HepG2 (cell line): ENCODE data around the gene MDFIC. TPM values are rescaled to one million over a fixed set of nuclear protein-coding genes. Genes with fewer than 3 reads are reported as not detected.
"Not testable (repeated sequence)": the region's sequence is repeated elsewhere in the genome, so short reads cannot be mapped to it uniquely, and the experiment has no call there.

Experiments used
- ATAC-seq: fragments of 200-7000 bp; cut with Tn5 transposase; 3 replicates; pipeline ENCODE4 v1.9.1; 2020; ENCODE audit warnings: mild to moderate bottlenecking, moderate library complexity
- BruUV-seq: library from RNA; stranded (reverse); fragments of 400-500 nt; replicated peaks from 2 replicates; lab custom pipeline; 2021; lab: Mats Ljungman, UMichigan
- CTCF ChIA-PET: fragments of 300-600 bp; formaldehyde crosslinking; extraction: SDS; loops from one replicate; lab custom pipeline; 2021; ENCODE audit warnings: low total read pairs, inconsistent platforms, low intra/inter-chr PET ratio; lab: Yijun Ruan, JAX
- POLR2A ChIA-PET: fragments of 350-600 bp; sonication (Branson Sonifier 250); formaldehyde crosslinking; loops from one replicate; lab custom pipeline; 2020; ENCODE audit warnings: antibody characterized with exemption, inconsistent platforms; lab: Yijun Ruan, JAX
- DNase-seq: peaks from one replicate; pipeline ENCODE4 v3.0.0-alpha.2; 2015; ENCODE audit warnings: low spot score
- FAIRE-seq: peaks from 3 replicates; lab custom pipeline; 2011; peaks lifted over from hg19 to GRCh38; lab: Jason Lieb, UNC
- H2AFZ ChIP-seq: one replicate; pipeline ENCODE4 v1.6.1; 2011; ENCODE audit warnings: low read length, inconsistent platforms
- H3K27ac ChIP-seq: fragments of 300-600 bp; 3 replicates; pipeline ENCODE4 v1.8.0; 2011; ENCODE audit warnings: mixed run types, mild to moderate bottlenecking, mixed read lengths, low read length, inconsistent platforms; ENCODE audit not compliant: insufficient read depth; ENCODE audit errors: extremely low read length
- H3K27me3 ChIP-seq, 2 experiments: fragments of 200-600 bp in 1 of 2; 2 replicates in 1 of 2; 3 replicates in 1 of 2; pipeline versions ENCODE4 v1.6.0 to v1.8.0; 2011; ENCODE audit warnings: low read length in 2 of 2, mild to moderate bottlenecking in 2 of 2, moderate library complexity in 2 of 2, inconsistent platforms in 1 of 2; ENCODE audit not compliant: insufficient read depth in 2 of 2, control insufficient read depth in 1 of 2
- H3K36me3 ChIP-seq, 2 experiments: fragments of 200-600 bp in 1 of 2; replicated peaks in 1 of 2; 2 replicates in 1 of 2; 3 replicates in 1 of 2; pipeline versions ENCODE4 v1.5.1 to v1.8.0; 2011; ENCODE audit warnings: low read length in 2 of 2, inconsistent platforms in 1 of 2; ENCODE audit not compliant: insufficient read depth in 2 of 2, control insufficient read depth in 1 of 2
- H3K4me1 ChIP-seq: 2 replicates; pipeline ENCODE4 v1.5.1; 2012; ENCODE audit warnings: low read length, inconsistent platforms; ENCODE audit not compliant: insufficient read depth
- H3K4me2 ChIP-seq: 2 replicates; pipeline ENCODE4 v1.6.0; 2011; ENCODE audit warnings: low read depth, low read length, inconsistent platforms
- H3K4me3 ChIP-seq, 3 experiments: fragments of 200-600 bp in 1 of 3; sonication (generic), shearing (Covaris generic) in 1 of 3; replicated peaks in 1 of 3; 2 replicates each; pipeline ENCODE4 v1.5.1; 2011 to 2016; ENCODE audit warnings: low read length in 3 of 3, inconsistent platforms in 2 of 3, low read depth in 2 of 3, mild to moderate bottlenecking in 2 of 3, control low read depth in 1 of 3, mixed read lengths in 1 of 3; ENCODE audit not compliant: insufficient read depth in 1 of 3
- H3K79me2 ChIP-seq: one replicate; pipeline ENCODE4 v1.6.1; 2011; ENCODE audit warnings: low read length, inconsistent platforms; ENCODE audit not compliant: insufficient read depth
- H3K9ac ChIP-seq: 2 replicates; pipeline ENCODE4 v1.6.0; 2011; ENCODE audit warnings: mild to moderate bottlenecking, low read depth, low read length, inconsistent platforms; ENCODE audit not compliant: insufficient read depth
- H3K9me3 ChIP-seq: 2 replicates; pipeline ENCODE4 v1.5.1; 2012; ENCODE audit warnings: mild to moderate bottlenecking, low read length
- H4K20me1 ChIP-seq: 2 replicates; pipeline ENCODE4 v1.6.0; 2011; ENCODE audit warnings: inconsistent platforms, mild to moderate bottlenecking, low read length, moderate library complexity; ENCODE audit not compliant: insufficient read depth
- DNMT1 ChIP-seq: sonication (generic); formaldehyde crosslinking; IDR thresholded peaks from 2 replicates; pipeline ENCODE4 v1.5.1; 2020; ENCODE audit warnings: mild to moderate bottlenecking, missing genetic modification reagents
- MYNN ChIP-seq: sonication (generic); formaldehyde crosslinking; IDR thresholded peaks from 2 replicates; pipeline ENCODE4 v1.4.0; 2020; ENCODE audit warnings: mild to moderate bottlenecking, low read depth, missing genetic modification reagents
- ZFP36L2 ChIP-seq: sonication (generic); formaldehyde crosslinking; IDR thresholded peaks from 2 replicates; pipeline ENCODE4 v1.4.0; 2020; ENCODE audit warnings: missing genetic modification reagents
- ZNF180 ChIP-seq: sonication (generic); formaldehyde crosslinking; IDR thresholded peaks from 2 replicates; pipeline ENCODE4 v1.4.0; 2020; ENCODE audit warnings: low read depth, missing genetic modification reagents, borderline replicate concordance
- ZNF484 ChIP-seq: sonication (generic); formaldehyde crosslinking; IDR thresholded peaks from 2 replicates; pipeline ENCODE4 v1.5.1; 2020; ENCODE audit warnings: mild to moderate bottlenecking, low read depth, missing genetic modification reagents, borderline replicate concordance
- WGBS: methylation state at CpG from one replicate; pipeline ENCODE4 v1.1.6; 2017; ENCODE audit warnings: low lambda C conversion rate; 5-methylcytosine and 5-hydroxymethylcytosine counted together
- in situ Hi-C: cut with HindIII; loops from 2 replicates; pipeline ENCODE4 v1.10.0; 2017; ENCODE audit warnings: low pct_unique_long_range_greater_than_20kb; ENCODE audit not compliant: extremely low pct_ligation_motif_present
- intact Hi-C: fragments of 100-400 bp; cut with micrococcal nuclease; formaldehyde crosslinking; loops from one replicate; pipeline ENCODE4 v1.10.0; 2022; ENCODE audit not compliant: unreplicated experiment
- polyA plus RNA-seq, 8 experiments: library from polyadenylated mRNA; depleted of rRNA in 3 of 8; stranded (reverse) in 7 of 8; unstranded in 1 of 8; fragments of >200 nt; fragmentation: Illumina TruSeq in 4 of 8; extraction: Trizol in 4 of 8; gene quantifications; 2 replicates each; pipeline versions ENCODE4 v1.2.1 to v1.2.3, GENCODE V29; 2011 to 2016; ENCODE audit warnings: low read depth in 4 of 8, missing spikeins in 1 of 8, mixed read lengths in 1 of 8; ENCODE audit not compliant: insufficient read depth in 1 of 8
- total RNA-seq, 5 experiments: library from RNA; depleted of rRNA; stranded (reverse); fragments of >200 nt; fragmentation: Illumina TruSeq; extraction: Trizol; gene quantifications; 2 replicates each; pipeline ENCODE4 v1.2.3, GENCODE V29; 2016; ENCODE audit warnings: low read depth in 1 of 5
- TF ChIP-seq, protein P1 (sequence below): sonication (generic); formaldehyde crosslinking; IDR thresholded peaks from 2 replicates; pipeline ENCODE4 v1.4.0; 2020; ENCODE audit warnings: missing genetic modification reagents

MDFIC gene
- total and polyA plus RNA-seq, 2 of the 13 experiments (the other 11 are each of a cell fraction or from before 2014, with no cell fraction given) = 0.13 TPM; not detected in 1

DNA sequence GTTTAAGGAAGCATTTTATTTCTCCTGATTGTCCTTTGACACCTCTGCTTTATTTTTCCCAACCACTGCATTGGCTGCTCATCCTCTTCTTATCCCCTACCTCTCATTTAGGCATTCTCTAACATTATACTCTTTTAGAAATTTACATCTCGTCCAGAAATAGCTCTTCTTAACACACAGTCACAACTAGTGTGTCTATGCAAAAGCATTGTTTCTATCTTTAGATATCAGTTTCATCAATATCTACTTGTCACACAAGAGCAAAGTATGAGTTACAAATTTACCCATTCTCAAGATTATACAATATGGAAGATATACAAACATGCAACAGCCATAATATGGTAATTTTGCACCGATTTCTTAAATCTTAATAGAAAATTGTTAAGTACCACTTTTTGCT is 35.7 kb upstream of the MDFIC start:
- no peak for FAIRE-seq
- 0% methylated on average over 2 of the region's 2 CpGs for WGBS
- Histone ChIP-seq H3K4me3 (no peak overlapping the region), H3K27ac (no peak overlapping the region), H3K4me2 (no peak overlapping the region), H3K79me2 (no peaks in the 10 kb centered on the region), H3K9me3 (no peaks in the 10 kb centered on the region), H4K20me1 (no peaks in the 10 kb centered on the region), H3K9ac (no peak overlapping the region), H3K4me1 (no peaks in the 10 kb centered on the region), H3K36me3 (no peaks in the 10 kb centered on the region), H2AFZ (no peak overlapping the region), H3K27me3 (no peaks in the 10 kb centered on the region)
- intact Hi-C loops = no loop called here
- TF ChIP-seq ZFP36L2 = no peak
- TF ChIP-seq MYNN (CRISPR knock-in tag) = no peak
- TF ChIP-seq, protein P1, sequence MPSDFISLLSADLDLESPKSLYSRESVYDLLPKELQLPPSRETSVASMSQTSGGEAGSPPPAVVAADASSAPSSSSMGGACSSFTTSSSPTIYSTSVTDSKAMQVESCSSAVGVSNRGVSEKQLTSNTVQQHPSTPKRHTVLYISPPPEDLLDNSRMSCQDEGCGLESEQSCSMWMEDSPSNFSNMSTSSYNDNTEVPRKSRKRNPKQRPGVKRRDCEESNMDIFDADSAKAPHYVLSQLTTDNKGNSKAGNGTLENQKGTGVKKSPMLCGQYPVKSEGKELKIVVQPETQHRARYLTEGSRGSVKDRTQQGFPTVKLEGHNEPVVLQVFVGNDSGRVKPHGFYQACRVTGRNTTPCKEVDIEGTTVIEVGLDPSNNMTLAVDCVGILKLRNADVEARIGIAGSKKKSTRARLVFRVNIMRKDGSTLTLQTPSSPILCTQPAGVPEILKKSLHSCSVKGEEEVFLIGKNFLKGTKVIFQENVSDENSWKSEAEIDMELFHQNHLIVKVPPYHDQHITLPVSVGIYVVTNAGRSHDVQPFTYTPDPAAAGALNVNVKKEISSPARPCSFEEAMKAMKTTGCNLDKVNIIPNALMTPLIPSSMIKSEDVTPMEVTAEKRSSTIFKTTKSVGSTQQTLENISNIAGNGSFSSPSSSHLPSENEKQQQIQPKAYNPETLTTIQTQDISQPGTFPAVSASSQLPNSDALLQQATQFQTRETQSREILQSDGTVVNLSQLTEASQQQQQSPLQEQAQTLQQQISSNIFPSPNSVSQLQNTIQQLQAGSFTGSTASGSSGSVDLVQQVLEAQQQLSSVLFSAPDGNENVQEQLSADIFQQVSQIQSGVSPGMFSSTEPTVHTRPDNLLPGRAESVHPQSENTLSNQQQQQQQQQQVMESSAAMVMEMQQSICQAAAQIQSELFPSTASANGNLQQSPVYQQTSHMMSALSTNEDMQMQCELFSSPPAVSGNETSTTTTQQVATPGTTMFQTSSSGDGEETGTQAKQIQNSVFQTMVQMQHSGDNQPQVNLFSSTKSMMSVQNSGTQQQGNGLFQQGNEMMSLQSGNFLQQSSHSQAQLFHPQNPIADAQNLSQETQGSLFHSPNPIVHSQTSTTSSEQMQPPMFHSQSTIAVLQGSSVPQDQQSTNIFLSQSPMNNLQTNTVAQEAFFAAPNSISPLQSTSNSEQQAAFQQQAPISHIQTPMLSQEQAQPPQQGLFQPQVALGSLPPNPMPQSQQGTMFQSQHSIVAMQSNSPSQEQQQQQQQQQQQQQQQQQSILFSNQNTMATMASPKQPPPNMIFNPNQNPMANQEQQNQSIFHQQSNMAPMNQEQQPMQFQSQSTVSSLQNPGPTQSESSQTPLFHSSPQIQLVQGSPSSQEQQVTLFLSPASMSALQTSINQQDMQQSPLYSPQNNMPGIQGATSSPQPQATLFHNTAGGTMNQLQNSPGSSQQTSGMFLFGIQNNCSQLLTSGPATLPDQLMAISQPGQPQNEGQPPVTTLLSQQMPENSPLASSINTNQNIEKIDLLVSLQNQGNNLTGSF (CRISPR knock-in tag) = no peak
- no peak for TF ChIP-seq ZNF484 (CRISPR knock-in tag)
- no peak for TF ChIP-seq DNMT1 (CRISPR knock-in tag)
- no peak for TF ChIP-seq ZNF180
- ATAC-seq = no peak
- no peak for DNase-seq
- ChIA-PET POLR2A (no interaction called here), CTCF (no interaction called here)
- in situ Hi-C loops = no loop called here
- BruUV-seq = no TSS peak

DNA sequence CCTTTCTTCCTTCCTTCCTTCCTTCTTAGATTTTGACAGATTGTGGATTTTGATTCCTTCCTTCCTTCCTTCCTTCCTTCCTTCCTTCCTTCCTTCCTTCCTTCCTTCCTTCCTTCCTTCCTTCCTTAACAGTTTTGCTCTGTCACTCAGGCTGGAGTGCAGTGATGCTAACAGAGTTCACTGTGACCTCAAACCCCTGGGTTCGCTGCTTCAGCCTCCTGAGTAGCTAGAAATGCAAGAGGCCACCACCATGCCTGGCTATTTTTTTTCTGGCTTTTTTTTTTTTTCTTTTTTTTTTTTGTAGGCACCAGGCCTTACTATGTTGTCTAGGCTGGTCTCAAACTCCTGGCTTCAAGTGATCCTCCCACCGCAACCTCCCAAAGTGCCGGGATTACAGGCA is 32.8 kb upstream of the MDFIC start:
- 55% methylated on average over 3 of the region's 3 CpGs for WGBS
- H3K27ac ChIP-seq, ATAC-seq, POLR2A ChIA-PET, H3K9ac ChIP-seq, H3K4me2 ChIP-seq, H3K4me1 ChIP-seq, intact Hi-C loops, H3K79me2 ChIP-seq, H3K4me3 ChIP-seq, CTCF ChIA-PET, H2AFZ ChIP-seq, H3K36me3 ChIP-seq, H3K27me3 ChIP-seq, H4K20me1 ChIP-seq, H3K9me3 ChIP-seq, in situ Hi-C loops, DNase-seq, FAIRE-seq, BruUV-seq: not testable (repeated sequence)
